Brain microvascular endothelial cell (primary cell): ENCODE measurements around the gene ZNF705A.
"Not testable (repeated sequence)": the region's sequence is repeated elsewhere in the genome, so short reads cannot be mapped to it uniquely, and the experiment has no call there.

Experiments
- DNase-seq: peaks from one replicate; pipeline ENCODE4 v3.0.0-alpha.2; 2020
- H3K27ac ChIP-seq: fragments of 250-450 bp; sonication (Bioruptor Pico); 2 replicates; pipeline ENCODE4 v1.5.1; 2020; ENCODE audit warnings: mild to moderate bottlenecking, moderate library complexity
- H3K27me3 ChIP-seq: fragments of 250-450 bp; sonication (Bioruptor Pico); replicated peaks from 2 replicates; pipeline ENCODE4 v1.5.1; 2020; ENCODE audit warnings: mild to moderate bottlenecking
- H3K36me3 ChIP-seq: fragments of 250-450 bp; sonication (Bioruptor Pico); replicated peaks from 2 replicates; pipeline ENCODE4 v1.5.1; 2020; ENCODE audit warnings: mild to moderate bottlenecking
- H3K4me3 ChIP-seq: 2 replicates; pipeline ENCODE4 v1.5.1; 2011; ENCODE audit warnings: low read depth, mild to moderate bottlenecking, control low read depth, low read length, moderate library complexity
- CTCF ChIP-seq: IDR thresholded peaks from 2 replicates; pipeline ENCODE4 v1.5.1; 2011; ENCODE audit warnings: low read depth, mild to moderate bottlenecking, moderate library complexity, low read length, control low read depth, inconsistent platforms; ENCODE audit errors: missing control alignments
- in situ Hi-C: cut with HindIII; loops from 2 replicates; pipeline ENCODE4 v1.10.0; 2017; ENCODE audit warnings: low sequenced_read_pairs, low pct_ligation_motif_present

Gene ZNF705A

GRCh38 chr12:8141647-8142046 is 15.2 kb upstream of the ZNF705A start:
- H3K27ac ChIP-seq, H3K27me3 ChIP-seq, DNase-seq, in situ Hi-C loops, H3K4me3 ChIP-seq, H3K36me3 ChIP-seq: not testable (repeated sequence)

- Histone ChIP-seq H3K36me3 (no peaks in the 10 kb centered on the region), H3K4me3 (no peak overlapping the region), H3K27ac (no peak overlapping the region), H3K27me3 (no peaks in the 10 kb centered on the region)
- in situ Hi-C loops, result no loop called here
- DNase-seq, result no peak
- TF ChIP-seq CTCF, result no peak
Observed at GRCh38 chr12:8143261-8143660, 13.6 kb upstream of the ZNF705A start.

GRCh38 chr12:8145754-8146441 is 10.9 kb upstream of the ZNF705A start:
- peak; percentile 79 for DNase-seq
- TF ChIP-seq CTCF, result no peak

GRCh38 chr12:8146442-8146771 is 10.4 kb upstream of the ZNF705A start:
- Histone ChIP-seq H3K27me3 (no peaks in the 10 kb centered on the region), H3K36me3 (no peaks in the 10 kb centered on the region), H3K4me3 (peak overlapping the region; percentile 37), H3K27ac (no peak overlapping the region)
- no peak for TF ChIP-seq CTCF
- in situ Hi-C loops, result no loop called here
- no peak for DNase-seq

More at GRCh38 chr12:8145754-8146441, 10.9 kb upstream of the ZNF705A start:
- H3K4me3 ChIP-seq, result peak overlapping the region; percentile 37
- H3K27me3 ChIP-seq, result no peaks in the 10 kb centered on the region
- in situ Hi-C loops, result no loop called here
- H3K36me3 ChIP-seq, result no peaks in the 10 kb centered on the region
- no peak overlapping the region for H3K27ac ChIP-seq

GRCh38 chr12:8154526-8154925 is 2.3 kb upstream of the ZNF705A start:
- no peak overlapping the region for H3K27ac ChIP-seq
- no peaks in the 10 kb centered on the region for H3K36me3 ChIP-seq
- H3K4me3 ChIP-seq, result no peak overlapping the region
- H3K27me3 ChIP-seq, result no peaks in the 10 kb centered on the region
- TF ChIP-seq CTCF, result no peak
- no peak for DNase-seq
- in situ Hi-C loops, result no loop called here

- H3K27me3 ChIP-seq, result no peaks in the 10 kb centered on the region
- in situ Hi-C loops, result no loop called here
- peak overlapping the region; percentile 78 for H3K27ac ChIP-seq
- no peak overlapping the region for H3K4me3 ChIP-seq
- no peak for DNase-seq
- TF ChIP-seq CTCF, result no peak
- no peaks in the 10 kb centered on the region for H3K36me3 ChIP-seq
Observed at GRCh38 chr12:8156416-8156815, 399 bp upstream of the ZNF705A start.
